SU-DHL-6 (cell line): Measurements from ENCODE around the gene SPCS2.

Experiments
- CTCF ChIP-seq: fragments of 200-600 bp; sonication (generic); IDR thresholded peaks from one replicate; pipeline ENCODE4 v1.5.1; 2017; ENCODE audit warnings: antibody characterized with exemption, mild to moderate bottlenecking, low read length, moderate library complexity; ENCODE audit not compliant: insufficient read depth, poor library complexity, severe bottlenecking
- EZH2phosphoT487 ChIP-seq: fragments of 200-600 bp; sonication (generic), shearing (Covaris generic); conservative IDR thresholded peaks from 2 replicates; pipeline ENCODE4 v1.6.1; 2018; ENCODE audit warnings: mild to moderate bottlenecking, antibody characterized with exemption, low read length, moderate library complexity, mixed read lengths

GRCh38 chr11:74949753-74950137 lies 679 bp downstream of the SPCS2 start:
- no peak for TF ChIP-seq CTCF
- TF ChIP-seq EZH2phosphoT487 = no peak
